Endothelial cell of umbilical vein (primary cell): Measurements from ENCODE around the gene PPY. TPM values are rescaled to one million over a fixed set of nuclear protein-coding genes. Genes with fewer than 3 reads are reported as not detected.

Experiments used
- BruUV-seq: library from RNA; stranded (reverse); fragments of 400-500 nt; replicated peaks from 2 replicates; lab custom pipeline; 2021; lab: Mats Ljungman, UMichigan
- CTCF ChIA-PET: fragments of 300-600, 350-600 bp; sonication (Branson Sonifier 250); formaldehyde crosslinking; loops from one replicate; lab custom pipeline; 2021; ENCODE audit warnings: antibody characterized with exemption, inconsistent platforms; lab: Charles Lee
- POLR2A ChIA-PET: fragments of 300-600, 350-600 bp; sonication (Branson Sonifier 250); formaldehyde crosslinking; loops from one replicate; lab custom pipeline; 2021; ENCODE audit warnings: antibody characterized with exemption, inconsistent platforms; lab: Charles Lee
- DNase-seq: peaks from one replicate; pipeline ENCODE4 v3.0.0-alpha.2; 2011; ENCODE audit warnings: low read depth, low spot score
- FAIRE-seq: peaks from 2 replicates; lab custom pipeline; 2011; peaks lifted over from hg19 to GRCh38; lab: Jason Lieb, UNC
- H2AFZ ChIP-seq: 2 replicates; pipeline ENCODE4 v1.6.0; 2012; ENCODE audit warnings: low read depth, low read length, control low read depth, inconsistent platforms
- H3K27ac ChIP-seq: 2 replicates; pipeline ENCODE4 v1.5.1; 2011; ENCODE audit warnings: low read depth, mild to moderate bottlenecking, control low read depth, low read length, moderate library complexity; ENCODE audit not compliant: insufficient read depth
- H3K27me3 ChIP-seq, 2 experiments: 2 replicates each; pipeline versions ENCODE4 v1.6.0 to v1.6.1; 2011; ENCODE audit warnings: low read length in 2 of 2, mixed read lengths in 1 of 2; ENCODE audit not compliant: control insufficient read depth in 2 of 2, insufficient read depth in 2 of 2
- H3K36me3 ChIP-seq, 2 experiments: 2 replicates in 1 of 2; 3 replicates in 1 of 2; pipeline ENCODE4 v1.5.1; 2011; ENCODE audit warnings: low read length in 2 of 2, mild to moderate bottlenecking in 1 of 2, moderate library complexity in 1 of 2; ENCODE audit not compliant: control insufficient read depth in 2 of 2, insufficient read depth in 2 of 2; ENCODE audit errors: extremely low read depth in 1 of 2
- H3K4me1 ChIP-seq: 3 replicates; pipeline ENCODE4 v1.5.1; 2011; ENCODE audit warnings: mild to moderate bottlenecking, low read length; ENCODE audit not compliant: control insufficient read depth, insufficient read depth; ENCODE audit errors: extremely low read depth
- H3K4me2 ChIP-seq: 2 replicates; pipeline ENCODE4 v1.6.1; 2011; ENCODE audit warnings: low read length, control low read depth, mixed read lengths; ENCODE audit not compliant: insufficient read depth
- H3K4me3 ChIP-seq, 3 experiments: fragments of 200-600 bp in 1 of 3; sonication (generic), shearing (Covaris generic) in 1 of 3; replicated peaks in 1 of 3; 2 replicates each; pipeline ENCODE4 v1.5.1; 2011 to 2016; ENCODE audit warnings: control low read depth in 3 of 3, low read length in 3 of 3, mild to moderate bottlenecking in 2 of 3, inconsistent platforms in 1 of 3, low read depth in 1 of 3, moderate library complexity in 1 of 3; ENCODE audit not compliant: insufficient read depth in 1 of 3
- H3K79me2 ChIP-seq: 2 replicates; pipeline ENCODE4 v1.6.0; 2012; ENCODE audit warnings: low read length, inconsistent platforms; ENCODE audit not compliant: control insufficient read depth, insufficient read depth
- H3K9ac ChIP-seq: replicated peaks from 2 replicates; pipeline ENCODE3; 2011; ENCODE audit warnings: low read length, control low read depth; ENCODE audit not compliant: insufficient read depth; ENCODE audit errors: extremely low read depth
- H3K9me1 ChIP-seq: replicated peaks from 3 replicates; pipeline ENCODE4 v1.6.0; 2011; ENCODE audit warnings: mild to moderate bottlenecking, low read length; ENCODE audit not compliant: control insufficient read depth, insufficient read depth; ENCODE audit errors: extremely low read depth
- H3K9me3 ChIP-seq: replicated peaks from 2 replicates; pipeline ENCODE4 v1.5.1; 2012; ENCODE audit warnings: low read length, inconsistent platforms; ENCODE audit not compliant: control insufficient read depth, insufficient read depth
- H4K20me1 ChIP-seq: replicated peaks from 2 replicates; pipeline ENCODE3; 2011; ENCODE audit warnings: mild to moderate bottlenecking, low read length; ENCODE audit not compliant: control insufficient read depth, insufficient read depth; ENCODE audit errors: extremely low read depth
- CTCF ChIP-seq, 2 donors: IDR thresholded peaks; 1 replicate in 1 of 2; 2 replicates in 1 of 2; pipeline ENCODE4 v1.5.1; 2011; ENCODE audit warnings: low read length in 2 of 2, mild to moderate bottlenecking in 2 of 2, moderate library complexity in 2 of 2, control low read depth in 1 of 2, inconsistent platforms in 1 of 2, low read depth in 1 of 2; ENCODE audit not compliant: insufficient read depth in 1 of 2; ENCODE audit errors: extremely low read depth in 1 of 2
- EZH2 ChIP-seq: IDR thresholded peaks from 2 replicates; pipeline ENCODE4 v1.6.1; 2012; ENCODE audit warnings: borderline replicate concordance, low read depth, mild to moderate bottlenecking, moderate library complexity, low read length, inconsistent platforms; ENCODE audit not compliant: severe bottlenecking
- FOS ChIP-seq: IDR thresholded peaks from 2 replicates; pipeline ENCODE4 v1.6.1; 2011; ENCODE audit warnings: mild to moderate bottlenecking, low read length, moderate library complexity, borderline replicate concordance; ENCODE audit not compliant: insufficient read depth
- GATA2 ChIP-seq: IDR thresholded peaks from 2 replicates; pipeline ENCODE4 v1.7.0; 2011; ENCODE audit warnings: low read depth, mild to moderate bottlenecking, moderate library complexity, mixed read lengths, low read length; ENCODE audit not compliant: insufficient read length, insufficient read depth
- JUN ChIP-seq: IDR thresholded peaks from 2 replicates; pipeline ENCODE4 v1.6.1; 2011; ENCODE audit warnings: borderline replicate concordance, low read depth; ENCODE audit not compliant: insufficient read length, insufficient read depth
- POLR2A ChIP-seq: IDR thresholded peaks from 2 replicates; pipeline ENCODE4 v1.6.1; 2012; ENCODE audit warnings: low read depth, mild to moderate bottlenecking, control low read depth, low read length
- POLR2AphosphoS5 ChIP-seq: IDR thresholded peaks from 2 replicates; pipeline ENCODE4 v1.6.1; 2012; ENCODE audit warnings: low read depth, mild to moderate bottlenecking, control low read depth, low read length, moderate library complexity; ENCODE audit not compliant: insufficient read depth
- dilution Hi-C: fragments of 300-500 bp; cut with MboI; formaldehyde crosslinking; loops from one replicate; pipeline ENCODE4 v1.15.0; 2019; ENCODE audit warnings: low sequenced_read_pairs; ENCODE audit not compliant: extremely low pct_ligation_motif_present
- intact Hi-C: fragments of 100-400 bp; cut with micrococcal nuclease; formaldehyde crosslinking; loops from one replicate; pipeline ENCODE4 v1.10.0; 2022
- polyA plus RNA-seq, 4 experiments: library from polyadenylated mRNA; depleted of rRNA in 3 of 4; stranded (reverse) in 3 of 4; unstranded in 1 of 4; fragments of >200 nt; gene quantifications; 2 replicates each; pipeline versions ENCODE4 v1.2.1 to v1.2.3, GENCODE V29; 2011 to 2012; ENCODE audit warnings: missing spikeins in 1 of 4
- total RNA-seq: library from RNA; stranded (reverse); gene quantifications from 2 replicates; pipeline ENCODE4 v1.2.3, GENCODE V29; 2021

PPY gene
- total and polyA plus RNA-seq, 2 donors (not counting 3 experiments of a cell fraction or from before 2014, with no cell fraction given), result not detected

DNA sequence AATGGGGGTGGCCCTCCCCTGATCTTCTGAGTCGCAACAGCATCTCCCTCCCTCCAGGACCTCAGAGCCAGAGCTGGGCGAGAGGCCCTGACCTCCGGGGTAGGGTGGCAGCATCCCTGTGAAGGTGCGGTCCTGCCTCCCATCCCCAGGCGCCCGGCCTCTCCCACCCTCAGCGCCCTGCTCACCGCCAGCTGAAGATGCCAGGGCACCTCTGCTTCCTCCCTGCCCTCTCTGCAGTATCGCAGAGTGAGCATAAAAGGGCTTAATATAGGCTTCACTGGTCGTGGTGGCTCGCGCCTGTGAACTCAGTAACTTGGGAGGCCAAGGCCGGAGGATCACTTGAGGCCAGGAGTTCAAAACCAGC, 24.3 kb downstream of the PPY start:
- no peak for TF ChIP-seq JUN
- no peak for TF ChIP-seq GATA2
- TF ChIP-seq POLR2AphosphoS5, result no peak
- TF ChIP-seq CTCF (IDR thresholded peaks at IDR 0.05; ENCODE audit: extremely low read depth in 1 of 2, insufficient read depth in 1 of 2, low read depth in 1 of 2, low read length in 2 of 2), result no peak
- TF ChIP-seq EZH2, result no peak
- TF ChIP-seq POLR2A, result no peak
- no peak for TF ChIP-seq FOS
- H3K4me1 ChIP-seq, result no peaks in the 10 kb centered on the region
- no peak overlapping the region for H3K9ac ChIP-seq
- CTCF ChIA-PET, result no interaction called here
- intact Hi-C loops (no loop called here), dilution Hi-C loops (no loop called here)
- POLR2A ChIA-PET, result no interaction called here
- no peak for FAIRE-seq
- H3K9me3 ChIP-seq, result no peaks in the 10 kb centered on the region
- no peak overlapping the region for H3K4me3 ChIP-seq
- no peaks in the 10 kb centered on the region for H3K79me2 ChIP-seq
- BruUV-seq, result no TSS peak
- no peak overlapping the region for H2AFZ ChIP-seq
- H3K4me2 ChIP-seq, result no peak overlapping the region
- no peaks in the 10 kb centered on the region for H3K36me3 ChIP-seq
- no peak for DNase-seq
- H3K27ac ChIP-seq, result no peak overlapping the region
- H3K27me3 ChIP-seq, result peaks cover 15 to 23% of the 10 kb centered on the region in 2 experiments
- no peaks in the 10 kb centered on the region for H3K9me1 ChIP-seq
- no peaks in the 10 kb centered on the region for H4K20me1 ChIP-seq
